Measurements from ENCODE around the gene HNRNPL. TPM values are rescaled to one million over a fixed set of nuclear protein-coding genes. Genes with fewer than 3 reads are reported as not detected.

The HNRNPL gene
- total and polyA plus RNA-seq, 9 of the 15 experiments (the other 6 are each of a cell fraction or from before 2014, with no cell fraction given): 39.5 to 610 (median 299) TPM

DNA sequence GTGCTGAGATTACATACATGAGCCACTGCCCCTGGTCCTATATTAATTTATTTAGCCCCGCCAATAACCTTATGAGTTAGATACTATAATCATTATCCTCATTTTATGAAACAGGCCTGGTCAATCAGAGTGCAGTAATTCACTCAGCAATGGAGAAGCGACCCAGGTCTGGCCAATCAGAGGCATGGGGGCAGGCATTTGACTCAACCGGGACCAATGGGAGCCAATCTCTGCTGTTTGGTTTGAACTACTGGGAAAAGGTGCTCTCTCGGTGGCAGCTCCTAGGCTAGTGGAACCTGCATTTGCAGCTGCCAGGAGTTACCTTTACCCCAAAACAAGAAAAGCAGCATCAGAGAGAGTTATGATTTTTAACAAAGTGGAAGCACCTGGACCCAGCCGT is 43.1 kb upstream of the HNRNPL start:
- H3K27ac ChIP-seq (ENCODE audit: extremely low read depth, low read depth, low read length): no peak overlapping the region
- CTCF ChIA-PET (ENCODE audit: low intra/inter-chr PET ratio): interaction anchor here (0.6 kb wide), 1 partner anchor 28 kb away, joined by 3 read pairs; no protein-coding TSS in a partner anchor

More for the DNA sequence above, 43.1 kb upstream of the HNRNPL start:
- Histone ChIP-seq H3K4me2 (ENCODE audit: insufficient read depth, low read length) (no peak overlapping the region), H3K9ac (ENCODE audit: insufficient read depth in 1 of 2, low read depth in 2 of 2, low read length in 2 of 2) (no peak overlapping the region), H4K20me1 (replicated peaks; ENCODE audit: control insufficient read depth, insufficient read depth, low read length) (no peaks in the 10 kb centered on the region), H3K4me3 (no peak overlapping the region), H3K79me2 (ENCODE audit: control insufficient read depth, insufficient read depth, low read length) (no peaks in the 10 kb centered on the region), H3K4me1 (replicated peaks in 1 of 2; ENCODE audit: control insufficient read depth in 2 of 2, insufficient read depth in 2 of 2, low read length in 2 of 2) (peaks cover under 1 to 21% of the 10 kb centered on the region in 2 experiments; a peak in 4 of 5 replicates), H3K9me3 (replicated peaks; ENCODE audit: control insufficient read depth, insufficient read depth, low read depth, low read length) (no peaks in the 10 kb centered on the region), H3K27me3 (ENCODE audit: control insufficient read depth in 2 of 2, insufficient read depth in 2 of 2, low read length in 2 of 2) (no peaks in the 10 kb centered on the region), H3K36me3 (ENCODE audit: control insufficient read depth, insufficient read depth, low read length) (peaks cover 23% of the 10 kb centered on the region; the same call in 2 of the 3 replicates), H3K9me1 (ENCODE audit: control insufficient read depth, insufficient read depth, low read length) (no peaks in the 10 kb centered on the region), H2AFZ (ENCODE audit: low read depth, low read length) (no peak overlapping the region)
- ATAC-seq (peak; percentile 45; the same call in 1 of the 3 replicates), DNase-seq (ENCODE audit: extremely low read depth in 1 of 4, low spot score in 3 of 4) (peak in 1 of 4 experiments; percentile 53), FAIRE-seq (no peak)
- WGBS (ENCODE audit: insufficient coverage, low coverage, missing lambda C conversion rate): 69% methylated on average over 4 of the region's 5 CpGs
- in situ Hi-C loops (cut with MboI): no loop called here
- no TSS peak for BruUV-seq (replicated peaks)
- intact Hi-C loops (cut with micrococcal nuclease): no loop called here
- POLR2A ChIA-PET: interaction anchor here (1.0 kb wide), 1 partner anchor 11 kb away, joined by 3 read pairs; no protein-coding TSS in a partner anchor
- no peak for TF ChIP-seq ZNF668 (CRISPR knock-in tag; IDR thresholded peaks at IDR 0.05)
- TF ChIP-seq NFYB (IDR thresholded peaks at IDR 0.05; ENCODE audit: extremely low read depth, insufficient read length): peak; percentile 77
- TF ChIP-seq ZC3H11A (IDR thresholded peaks at IDR 0.05; ENCODE audit: low read depth, low read length): no peak
- TF ChIP-seq, protein P1, sequence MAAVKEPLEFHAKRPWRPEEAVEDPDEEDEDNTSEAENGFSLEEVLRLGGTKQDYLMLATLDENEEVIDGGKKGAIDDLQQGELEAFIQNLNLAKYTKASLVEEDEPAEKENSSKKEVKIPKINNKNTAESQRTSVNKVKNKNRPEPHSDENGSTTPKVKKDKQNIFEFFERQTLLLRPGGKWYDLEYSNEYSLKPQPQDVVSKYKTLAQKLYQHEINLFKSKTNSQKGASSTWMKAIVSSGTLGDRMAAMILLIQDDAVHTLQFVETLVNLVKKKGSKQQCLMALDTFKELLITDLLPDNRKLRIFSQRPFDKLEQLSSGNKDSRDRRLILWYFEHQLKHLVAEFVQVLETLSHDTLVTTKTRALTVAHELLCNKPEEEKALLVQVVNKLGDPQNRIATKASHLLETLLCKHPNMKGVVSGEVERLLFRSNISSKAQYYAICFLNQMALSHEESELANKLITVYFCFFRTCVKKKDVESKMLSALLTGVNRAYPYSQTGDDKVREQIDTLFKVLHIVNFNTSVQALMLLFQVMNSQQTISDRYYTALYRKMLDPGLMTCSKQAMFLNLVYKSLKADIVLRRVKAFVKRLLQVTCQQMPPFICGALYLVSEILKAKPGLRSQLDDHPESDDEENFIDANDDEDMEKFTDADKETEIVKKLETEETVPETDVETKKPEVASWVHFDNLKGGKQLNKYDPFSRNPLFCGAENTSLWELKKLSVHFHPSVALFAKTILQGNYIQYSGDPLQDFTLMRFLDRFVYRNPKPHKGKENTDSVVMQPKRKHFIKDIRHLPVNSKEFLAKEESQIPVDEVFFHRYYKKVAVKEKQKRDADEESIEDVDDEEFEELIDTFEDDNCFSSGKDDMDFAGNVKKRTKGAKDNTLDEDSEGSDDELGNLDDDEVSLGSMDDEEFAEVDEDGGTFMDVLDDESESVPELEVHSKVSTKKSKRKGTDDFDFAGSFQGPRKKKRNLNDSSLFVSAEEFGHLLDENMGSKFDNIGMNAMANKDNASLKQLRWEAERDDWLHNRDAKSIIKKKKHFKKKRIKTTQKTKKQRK (IDR thresholded peaks at IDR 0.05; ENCODE audit: borderline replicate concordance, low read depth, low read length): no peak
- TF ChIP-seq, protein P2, sequence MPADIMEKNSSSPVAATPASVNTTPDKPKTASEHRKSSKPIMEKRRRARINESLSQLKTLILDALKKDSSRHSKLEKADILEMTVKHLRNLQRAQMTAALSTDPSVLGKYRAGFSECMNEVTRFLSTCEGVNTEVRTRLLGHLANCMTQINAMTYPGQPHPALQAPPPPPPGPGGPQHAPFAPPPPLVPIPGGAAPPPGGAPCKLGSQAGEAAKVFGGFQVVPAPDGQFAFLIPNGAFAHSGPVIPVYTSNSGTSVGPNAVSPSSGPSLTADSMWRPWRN (IDR thresholded peaks at IDR 0.05; ENCODE audit: low read depth): no peak
